ENCODE results near the gene SHISA8.

The SHISA8 gene

DNA sequence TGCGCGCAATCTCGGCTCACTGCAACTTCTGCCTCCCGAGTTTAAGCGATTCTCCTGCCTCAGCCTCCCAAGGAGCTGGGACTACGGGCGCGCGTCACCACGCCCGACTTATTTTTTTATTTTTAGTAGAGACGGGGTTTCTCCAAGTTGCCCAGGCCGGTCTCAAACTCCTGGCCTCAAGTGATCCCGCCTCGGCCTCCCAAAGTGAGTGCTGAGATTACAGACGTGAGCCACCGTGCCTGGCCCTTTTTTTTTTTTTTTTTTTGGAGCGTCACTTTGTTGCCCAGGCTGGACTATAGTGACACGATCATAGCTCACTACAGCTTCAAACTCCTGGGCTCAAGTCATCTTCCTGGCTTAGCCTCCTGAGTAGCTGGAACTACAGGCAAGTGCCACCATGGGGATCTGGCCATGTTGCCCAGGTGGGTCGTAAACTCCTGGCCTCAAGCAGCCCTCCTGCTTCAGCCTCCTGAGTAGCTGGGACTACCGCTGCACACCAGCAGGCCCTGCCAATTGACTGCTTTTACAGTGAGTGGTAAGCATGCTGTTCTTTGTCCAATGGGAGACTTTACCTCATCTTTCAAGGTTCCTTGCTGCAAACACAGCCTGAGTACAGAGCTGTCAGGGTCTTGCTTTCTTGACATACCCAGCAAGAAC, 32.7 kb upstream of the SHISA8 start:
- ChIA-PET POLR2A (interaction anchor here (0.8 to 2.4 kb wide), 19 partner anchors 12 to 496 kb away, joined by 3 to 12 read pairs (median 6); partner anchors contain the start of genes DESI1, NDUFA6, SNU13 and SREBF2), CTCF (interaction anchor here (0.6 to 0.9 kb wide), 4 partner anchors 13 to 250 kb away, joined by 3 to 7 read pairs (median 3); partner anchors contain the start of gene SMDT1)
- TF ChIP-seq ZNF384 (IDR thresholded peaks at IDR 0.05) = peak; percentile 62
- TF ChIP-seq TARDBP (IDR thresholded peaks at IDR 0.05) = no peak
- TF ChIP-seq, protein P1, sequence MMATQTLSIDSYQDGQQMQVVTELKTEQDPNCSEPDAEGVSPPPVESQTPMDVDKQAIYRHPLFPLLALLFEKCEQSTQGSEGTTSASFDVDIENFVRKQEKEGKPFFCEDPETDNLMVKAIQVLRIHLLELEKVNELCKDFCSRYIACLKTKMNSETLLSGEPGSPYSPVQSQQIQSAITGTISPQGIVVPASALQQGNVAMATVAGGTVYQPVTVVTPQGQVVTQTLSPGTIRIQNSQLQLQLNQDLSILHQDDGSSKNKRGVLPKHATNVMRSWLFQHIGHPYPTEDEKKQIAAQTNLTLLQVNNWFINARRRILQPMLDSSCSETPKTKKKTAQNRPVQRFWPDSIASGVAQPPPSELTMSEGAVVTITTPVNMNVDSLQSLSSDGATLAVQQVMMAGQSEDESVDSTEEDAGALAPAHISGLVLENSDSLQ (IDR thresholded peaks at IDR 0.05) = 0 out of 2 replicates have a peak, but pooled peaks have one; percentile 2
- DNase-seq (ENCODE audit: extremely low spot score) = no peak

DNA sequence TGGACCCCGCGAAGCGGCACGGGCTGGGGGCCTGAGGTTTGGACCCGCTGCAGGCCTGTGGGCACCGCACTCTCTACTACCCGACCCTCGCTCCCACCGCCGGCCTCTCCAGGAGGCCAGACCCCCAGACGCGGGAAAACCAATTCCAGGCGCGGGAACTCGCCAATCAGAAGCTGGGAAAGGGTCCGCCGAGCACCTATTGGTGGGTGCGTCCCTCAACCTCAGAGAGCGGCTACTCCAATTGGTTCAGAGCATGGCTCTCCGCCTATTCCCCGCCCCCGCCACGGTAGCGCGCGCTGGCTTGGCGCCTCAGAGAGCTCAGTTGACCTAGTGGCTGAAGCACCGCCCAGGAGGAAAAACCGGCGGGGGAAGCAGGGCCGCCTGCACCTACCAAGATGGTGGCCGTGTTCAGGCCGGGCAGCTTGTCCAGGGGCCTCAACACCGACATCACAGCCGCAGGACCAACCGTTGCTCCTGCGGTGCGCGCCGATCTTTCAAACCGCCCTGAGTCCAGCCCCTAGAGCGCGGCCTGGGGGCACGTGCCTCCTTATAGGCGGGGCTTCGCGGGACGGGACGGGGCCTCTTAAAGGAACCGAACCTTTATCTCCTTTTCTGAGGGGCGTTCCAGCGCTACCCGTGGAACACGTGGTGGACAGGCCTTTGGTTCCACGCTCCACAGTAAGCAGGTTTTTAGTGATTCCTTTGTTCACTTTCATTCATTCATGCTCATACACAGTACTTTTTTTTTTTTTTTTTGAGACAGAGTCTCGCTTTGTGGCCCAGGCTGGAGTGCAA, 32.0 kb upstream of the SHISA8 start, which contains the start of gene CENPM:
Gene CENPM (minus strand): TSS at position 524 of the 795 bp plus-strand sequence. CDS start 76 bp downstream, at position 448.
- no peak for TF ChIP-seq ELF4 (IDR thresholded peaks at IDR 0.05)
- TF ChIP-seq LEF1 (IDR thresholded peaks at IDR 0.05; ENCODE audit: borderline replicate concordance) = no peak
- TF ChIP-seq, protein P1 (IDR thresholded peaks at IDR 0.05) = peak; percentile 97
- no peak for TF ChIP-seq SUZ12 (IDR thresholded peaks at IDR 0.05)
- no peak for TF ChIP-seq SP1 (IDR thresholded peaks at IDR 0.05)
- peak; percentile 93 for TF ChIP-seq L3MBTL2 (conservative IDR thresholded peaks at IDR 0.05)
- no peak for TF ChIP-seq NFRKB (IDR thresholded peaks at IDR 0.05)

DNA sequence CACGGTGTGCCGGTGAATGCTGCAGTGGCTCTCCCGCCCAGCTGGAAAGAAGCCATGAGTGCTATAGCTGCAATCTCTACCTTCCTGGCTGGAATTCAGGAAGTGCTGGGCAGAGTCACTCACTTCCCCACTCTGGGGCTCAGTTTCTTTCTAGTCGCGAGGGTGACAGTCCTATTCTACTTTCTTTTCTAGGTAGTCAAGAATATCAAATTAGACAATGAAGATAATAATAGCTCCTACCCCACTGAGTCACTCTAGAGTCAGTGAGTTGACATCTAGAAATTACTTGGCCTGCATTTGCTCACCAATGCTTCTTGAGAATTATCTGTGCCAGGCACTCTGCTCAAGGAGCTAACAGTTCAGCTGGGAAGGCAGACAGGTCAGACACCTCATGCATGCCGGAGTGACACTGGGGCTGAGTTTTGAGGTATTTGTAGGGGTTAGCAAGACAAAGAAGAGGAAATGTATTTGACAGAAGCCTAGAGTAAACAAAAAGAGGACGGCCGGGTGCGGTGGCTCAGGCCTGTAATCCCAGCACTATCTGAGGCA, 28.9 kb upstream of the SHISA8 start:
- no peak for DNase-seq (ENCODE audit: extremely low spot score)
- ChIA-PET POLR2A (no interaction called here), CTCF (no interaction called here)
- TF ChIP-seq SP1 (IDR thresholded peaks at IDR 0.05) (no peak), ARNT (IDR thresholded peaks at IDR 0.05) (no peak), FOXK2 (IDR thresholded peaks at IDR 0.05) (no peak), BHLHE40 (IDR thresholded peaks at IDR 0.05; ENCODE audit: borderline replicate concordance) (no peak), FOXA1 (IDR thresholded peaks at IDR 0.05) (no peak), CTBP1 (IDR thresholded peaks at IDR 0.05; ENCODE audit: borderline replicate concordance) (no peak), LEF1 (IDR thresholded peaks at IDR 0.05; ENCODE audit: borderline replicate concordance) (no peak), ZNF384 (IDR thresholded peaks at IDR 0.05) (no peak), NFRKB (IDR thresholded peaks at IDR 0.05) (no peak), FOXM1 (IDR thresholded peaks at IDR 0.05; ENCODE audit: borderline replicate concordance) (no peak), TARDBP (IDR thresholded peaks at IDR 0.05) (no peak)
- TF ChIP-seq, protein P1 (IDR thresholded peaks at IDR 0.05) = no peak

More for the DNA sequence above, 32.0 kb upstream of the SHISA8 start, which contains the start of gene CENPM:
- peak; percentile 92 for DNase-seq (ENCODE audit: extremely low spot score)
- CTCF ChIA-PET = interaction anchor here (0.6 to 1.2 kb wide), 10 partner anchors 9 to 282 kb away, joined by 3 to 7 read pairs (median 3); partner anchors contain the start of gene SMDT1
- POLR2A ChIA-PET = interaction anchor here (0.6 to 2.4 kb wide), 57 partner anchors 9 to 717 kb away, joined by 3 to 18 read pairs (median 4); partner anchors contain the start of genes DESI1, NDUFA6, SMDT1 and SNU13

DNA sequence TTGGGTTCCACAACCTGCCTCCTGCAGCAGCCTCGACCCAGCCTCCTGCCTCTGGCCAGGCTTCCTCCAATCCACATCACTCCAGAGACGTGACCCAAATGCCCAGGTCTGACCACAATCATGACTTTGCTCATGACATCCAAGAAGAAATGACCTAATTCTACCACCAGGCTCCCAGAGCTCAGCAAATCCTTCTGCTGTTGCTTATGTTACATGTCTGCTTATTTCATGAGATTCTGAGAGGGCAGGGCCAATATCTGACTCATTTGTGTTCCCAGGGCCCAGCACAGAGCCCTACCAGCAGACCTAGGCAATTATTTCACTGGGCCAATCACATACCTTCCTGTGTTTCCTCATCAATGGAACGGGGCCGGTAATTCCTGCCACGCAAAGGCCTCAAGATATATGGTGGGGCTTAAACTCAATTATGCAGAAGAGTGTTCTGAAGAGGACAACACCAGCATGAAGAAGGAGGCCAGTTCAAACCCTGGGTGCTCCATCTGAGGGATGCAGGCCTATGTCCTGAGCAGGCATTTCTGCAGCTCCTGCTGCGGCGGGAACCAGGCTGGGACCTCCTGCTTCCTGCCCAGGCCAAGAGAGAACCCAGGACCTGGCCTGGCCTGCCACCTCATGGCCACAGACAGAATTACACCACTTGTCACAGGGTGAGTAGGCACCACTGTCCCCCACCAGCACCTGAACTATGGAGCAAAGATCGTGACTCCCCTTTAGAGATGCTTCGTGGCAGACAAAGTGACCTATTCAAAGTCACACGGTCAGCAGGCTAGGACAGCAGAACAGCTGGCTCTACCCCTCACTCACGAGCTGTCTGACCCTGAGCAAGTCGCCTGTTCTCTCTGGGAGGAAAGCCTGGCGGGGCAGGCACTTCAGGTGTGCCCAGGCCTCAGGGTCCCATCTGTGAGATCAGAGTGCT, 26.2 kb upstream of the SHISA8 start:
- POLR2A ChIA-PET = interaction anchor here (0.7 to 1.7 kb wide), 3 partner anchors 13 to 274 kb away, joined by 3 to 4 read pairs (median 3); partner anchors contain the start of gene CCDC134
- CTCF ChIA-PET = interaction anchor here (0.6 to 2.1 kb wide), 11 partner anchors 14 to 244 kb away, joined by 3 to 15 read pairs (median 3); partner anchors contain the start of genes SREBF2 and TNFRSF13C
- peak; percentile 76 for DNase-seq (ENCODE audit: extremely low spot score)
- TF ChIP-seq ELF4 (IDR thresholded peaks at IDR 0.05) = no peak
- TF ChIP-seq FOXK2 (IDR thresholded peaks at IDR 0.05) = no peak

DNA sequence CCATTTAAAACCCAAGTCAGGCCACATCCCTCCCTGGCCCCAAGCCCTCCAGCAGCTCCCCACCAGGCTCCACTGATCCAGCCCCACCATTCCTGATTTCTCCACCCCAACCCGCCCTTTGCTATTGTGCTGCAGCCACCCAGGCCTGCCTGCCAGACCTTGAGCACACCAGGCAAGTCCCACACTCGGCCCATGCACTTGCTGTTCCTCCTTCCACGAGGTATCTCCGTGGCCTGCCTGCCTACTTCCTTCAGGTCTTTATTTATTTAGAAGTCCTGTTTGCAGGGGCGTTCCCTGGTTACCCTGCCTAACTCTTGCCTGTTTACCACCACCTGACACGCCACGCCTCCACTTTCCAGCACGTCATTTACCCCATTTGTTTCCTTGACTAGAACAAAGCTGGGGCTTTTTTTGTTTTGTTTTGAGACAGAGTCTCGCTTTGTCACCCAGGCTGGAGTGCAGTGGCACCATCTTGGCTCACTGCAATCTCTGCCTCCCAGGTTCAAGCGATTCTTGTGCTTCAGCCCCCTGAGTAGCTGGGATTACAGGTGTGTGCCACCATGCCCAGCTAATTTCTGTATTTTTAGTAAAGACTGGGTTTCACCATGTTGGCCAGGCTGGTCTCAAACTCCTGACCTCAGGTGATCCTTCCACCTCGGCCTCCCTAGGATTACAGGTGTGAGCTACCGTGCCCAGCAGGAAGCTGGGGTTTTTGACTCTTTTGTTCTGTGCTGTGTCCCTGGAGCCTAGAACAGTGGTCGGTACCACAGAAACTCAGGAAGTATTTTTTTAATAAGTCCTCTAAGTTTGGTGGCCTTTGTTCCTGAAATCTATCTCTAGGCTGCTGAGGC, 25.3 kb upstream of the SHISA8 start:
- POLR2A ChIA-PET = interaction anchor here (0.7 to 1.7 kb wide), 3 partner anchors 12 to 140 kb away, joined by 3 to 4 read pairs (median 4); partner anchors contain the start of gene CCDC134
- TF ChIP-seq BHLHE40 (IDR thresholded peaks at IDR 0.05; ENCODE audit: borderline replicate concordance) (no peak), FOXA1 (IDR thresholded peaks at IDR 0.05) (no peak), ARNT (IDR thresholded peaks at IDR 0.05) (no peak), ELF4 (IDR thresholded peaks at IDR 0.05) (no peak), SP1 (IDR thresholded peaks at IDR 0.05) (no peak), FOXK2 (IDR thresholded peaks at IDR 0.05) (no peak), SUZ12 (IDR thresholded peaks at IDR 0.05) (no peak), ZNF384 (IDR thresholded peaks at IDR 0.05) (no peak), CTBP1 (IDR thresholded peaks at IDR 0.05; ENCODE audit: borderline replicate concordance) (no peak), HDGF (IDR thresholded peaks at IDR 0.05; ENCODE audit: borderline replicate concordance) (no peak), TARDBP (IDR thresholded peaks at IDR 0.05) (no peak), NFRKB (IDR thresholded peaks at IDR 0.05) (no peak), LEF1 (IDR thresholded peaks at IDR 0.05; ENCODE audit: borderline replicate concordance) (no peak), FOXM1 (IDR thresholded peaks at IDR 0.05; ENCODE audit: borderline replicate concordance) (no peak), L3MBTL2 (conservative IDR thresholded peaks at IDR 0.05) (no peak)
- TF ChIP-seq, protein P1 (IDR thresholded peaks at IDR 0.05) = no peak
- CTCF ChIA-PET = interaction anchor here (0.8 to 2.1 kb wide), 5 partner anchors 14 to 243 kb away, joined by 3 to 15 read pairs (median 7); partner anchors contain the start of gene TNFRSF13C
- DNase-seq (ENCODE audit: extremely low spot score) = no peak

Measured in HEK293T (cell line).